Prostate gland (tissue), 2 donors: ENCODE measurements around the gene RGMA. TPM values are rescaled to one million over a fixed set of nuclear protein-coding genes. Genes with fewer than 3 reads are reported as not detected.

ENCODE experiments used
- total RNA-seq, 2 donors: library from RNA; depleted of rRNA; stranded (reverse); fragments of >200 nt; gene quantifications; one replicate each; pipeline ENCODE4 v1.1.0, GENCODE V29; 2016

RGMA gene
- total RNA-seq, 2 donors from 2014 or later = 10.3 to 93.8 TPM

Other genes with a start within 250 kb of the RGMA start
- 100 to 1,000 TPM in 1 of 2 donors, 10 to 100 TPM in 1; 76.3 to 137 TPM for gene CHD2, start 188.9 kb downstream of the RGMA start, total RNA-seq